Gastroesophageal sphincter (tissue), 2 donors: Measurements from ENCODE around the gene SIX2.

Experiments used
- POLR2A ChIP-seq, 2 donors: fragments of 450-650 bp; IDR thresholded peaks; one replicate each; pipeline ENCODE4 v1.6.1; 2017; ENCODE audit warnings: antibody characterized with exemption in 2 of 2, mild to moderate bottlenecking in 2 of 2, moderate library complexity in 1 of 2
- POLR2AphosphoS5 ChIP-seq: sonication (generic); formaldehyde crosslinking; IDR thresholded peaks from one replicate; pipeline ENCODE4 v1.6.1; 2017; ENCODE audit warnings: antibody characterized with exemption

- TF ChIP-seq POLR2AphosphoS5, result no peak
- TF ChIP-seq POLR2A (IDR thresholded peaks at IDR 0.05), result no peak
Measured at GRCh38 chr2:45006041-45006941, 3.0 kb downstream of the SIX2 start.
